GM23248 (cell line): ENCODE data around the gene ZNF862. TPM values are rescaled to one million over a fixed set of nuclear protein-coding genes. Genes with fewer than 3 reads are reported as not detected.

Source experiments
- DNase-seq: peaks from one replicate; pipeline ENCODE4 v3.0.0-alpha.2; 2015
- H2AFZ ChIP-seq: fragments of 200-600 bp; sonication (generic); 2 replicates; pipeline ENCODE4 v1.6.1; 2016; ENCODE audit warnings: antibody characterized with exemption
- H3F3A ChIP-seq: fragments of 200-600 bp; sonication (generic); 2 replicates; pipeline ENCODE4 v1.6.1; 2016; ENCODE audit warnings: mild to moderate bottlenecking, antibody characterized with exemption, mixed run types; ENCODE audit not compliant: insufficient read depth
- H3K27ac ChIP-seq: fragments of 200-600 bp; sonication (generic); 2 replicates; pipeline ENCODE4 v1.5.1; 2016; ENCODE audit warnings: mild to moderate bottlenecking
- H3K27me3 ChIP-seq: fragments of 200-600 bp; sonication (generic); replicated peaks from 2 replicates; pipeline ENCODE4 v1.6.1; 2016; ENCODE audit warnings: mild to moderate bottlenecking; ENCODE audit not compliant: insufficient read depth
- H3K36me3 ChIP-seq: fragments of 200-600 bp; sonication (generic); 2 replicates; pipeline ENCODE4 v1.6.1; 2016; ENCODE audit warnings: low read depth, mild to moderate bottlenecking
- H3K4me1 ChIP-seq: fragments of 200-600 bp; sonication (generic); 2 replicates; pipeline ENCODE4 v1.6.1; 2016; ENCODE audit warnings: mild to moderate bottlenecking; ENCODE audit not compliant: insufficient read depth
- H3K4me2 ChIP-seq: fragments of 200-600 bp; sonication (generic); one replicate; pipeline ENCODE4 v1.6.1; 2016; ENCODE audit warnings: mild to moderate bottlenecking; ENCODE audit not compliant: unreplicated experiment
- H3K4me3 ChIP-seq: fragments of 200-600 bp; sonication (generic); 2 replicates; pipeline ENCODE4 v1.5.1; 2016; ENCODE audit warnings: mild to moderate bottlenecking
- H3K79me2 ChIP-seq: fragments of 200-600 bp; sonication (generic); 2 replicates; pipeline ENCODE4 v1.6.1; 2016; ENCODE audit warnings: mild to moderate bottlenecking; ENCODE audit not compliant: insufficient read depth
- H3K9ac ChIP-seq: fragments of 200-600 bp; sonication (generic); 2 replicates; pipeline ENCODE4 v1.6.1; 2016; ENCODE audit warnings: mild to moderate bottlenecking
- H3K9me2 ChIP-seq: fragments of 200-600 bp; sonication (generic); 2 replicates; pipeline ENCODE4 v1.6.1; 2016; ENCODE audit warnings: mixed run types, mild to moderate bottlenecking, moderate library complexity; ENCODE audit not compliant: insufficient read depth
- H3K9me3 ChIP-seq: fragments of 200-600 bp; sonication (generic); one replicate; pipeline ENCODE4 v1.6.1; 2017; ENCODE audit warnings: low read depth
- H4K20me1 ChIP-seq: fragments of 200-600 bp; sonication (generic); 2 replicates; pipeline ENCODE4 v1.6.0; 2016; ENCODE audit not compliant: insufficient read depth
- EZH2 ChIP-seq: fragments of 200-600 bp; sonication (generic); IDR thresholded peaks from 2 replicates; pipeline ENCODE4 v1.6.1; 2018; ENCODE audit warnings: antibody characterized with exemption, mild to moderate bottlenecking; ENCODE audit not compliant: insufficient read depth, poor library complexity, severe bottlenecking
- EZH2phosphoT487 ChIP-seq: fragments of 200-600 bp; sonication (generic); IDR thresholded peaks from 2 replicates; pipeline ENCODE4 v1.6.1; 2018; ENCODE audit warnings: antibody characterized with exemption, moderate library complexity, mild to moderate bottlenecking, low read depth; ENCODE audit not compliant: insufficient read depth
- WGBS, 2 experiments: methylation state at CpG; one replicate each; pipeline ENCODE4 v1.1.6; 2015 to 2017; ENCODE audit warnings: low lambda C conversion rate in 2 of 2, low coverage in 1 of 2; ENCODE audit errors: missing lambda C conversion rate in 2 of 2; 5-methylcytosine and 5-hydroxymethylcytosine counted together
- in situ Hi-C: fragments of 300-500 bp; cut with MboI; formaldehyde crosslinking; loops from 2 replicates; pipeline ENCODE4 v1.15.0; 2020
- polyA plus RNA-seq: library from polyadenylated mRNA; unstranded; fragments of >200 nt; fragmentation: Nextera tagmentation; extraction: Ambion mirVana; gene quantifications from 2 replicates; pipeline ENCODE4 v1.2.1, GENCODE V29; 2016
- total RNA-seq: library from RNA; depleted of rRNA; stranded (reverse); fragments of >200 nt; shearing (Covaris generic); gene quantifications from 2 replicates; pipeline ENCODE4 v1.2.3, GENCODE V29; 2014

The ZNF862 gene
- total and polyA plus RNA-seq, 2 experiments from 2014 or later: 3.5 to 9.7 TPM

DNA sequence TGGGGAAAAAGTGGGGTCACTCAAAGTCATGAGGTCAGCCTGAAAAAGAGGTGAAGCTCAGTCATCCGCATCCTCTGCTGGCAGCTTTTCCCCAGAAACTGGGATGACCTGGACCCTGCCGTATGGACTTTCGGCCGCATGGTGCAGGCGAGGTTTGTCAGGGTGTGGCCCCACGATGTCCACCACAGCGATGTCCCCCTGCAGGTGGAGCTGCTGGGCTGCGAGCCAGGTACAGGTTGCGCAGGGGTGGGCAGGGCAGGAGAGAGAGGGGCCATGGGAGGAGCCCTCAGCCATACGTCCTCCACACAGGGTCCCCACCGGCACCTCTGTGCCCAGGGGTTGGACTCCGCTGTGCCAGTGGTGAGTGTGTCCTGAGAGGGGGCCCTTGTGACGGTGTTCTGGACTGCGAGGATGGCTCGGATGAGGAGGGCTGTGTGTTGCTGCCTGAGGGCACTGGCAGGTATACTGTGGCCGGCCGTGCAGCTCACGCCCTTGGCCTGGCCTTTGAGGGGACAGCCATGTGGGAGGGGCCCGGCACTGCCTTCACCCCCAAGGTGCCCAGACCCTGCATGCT, 41.8 kb upstream of the ZNF862 start:
- no peak overlapping the region for H3K27ac ChIP-seq
- no peaks in the 10 kb centered on the region for H3K36me3 ChIP-seq
- in situ Hi-C loops: no loop called here
- H3K27me3 ChIP-seq: 0 out of 2 replicates have a peak, but pooled peaks cover 11% of the 10 kb centered on the region
- no peaks in the 10 kb centered on the region for H4K20me1 ChIP-seq
- H2AFZ ChIP-seq: no peak overlapping the region
- no peak for DNase-seq
- no peaks in the 10 kb centered on the region for H3K9me3 ChIP-seq
- no peaks in the 10 kb centered on the region for H3K79me2 ChIP-seq
- H3K9me2 ChIP-seq: no peaks in the 10 kb centered on the region
- H3K4me3 ChIP-seq: no peak overlapping the region
- no peak for TF ChIP-seq EZH2
- TF ChIP-seq EZH2phosphoT487: no peak
- no peak overlapping the region for H3K9ac ChIP-seq
- H3K4me1 ChIP-seq: no peaks in the 10 kb centered on the region
- 69 to 74% methylated on average over 18 to 19 of the region's 19 CpGs for WGBS, 2 experiments
- no peak overlapping the region for H3K4me2 ChIP-seq
- H3F3A ChIP-seq: no peaks in the 10 kb centered on the region

DNA sequence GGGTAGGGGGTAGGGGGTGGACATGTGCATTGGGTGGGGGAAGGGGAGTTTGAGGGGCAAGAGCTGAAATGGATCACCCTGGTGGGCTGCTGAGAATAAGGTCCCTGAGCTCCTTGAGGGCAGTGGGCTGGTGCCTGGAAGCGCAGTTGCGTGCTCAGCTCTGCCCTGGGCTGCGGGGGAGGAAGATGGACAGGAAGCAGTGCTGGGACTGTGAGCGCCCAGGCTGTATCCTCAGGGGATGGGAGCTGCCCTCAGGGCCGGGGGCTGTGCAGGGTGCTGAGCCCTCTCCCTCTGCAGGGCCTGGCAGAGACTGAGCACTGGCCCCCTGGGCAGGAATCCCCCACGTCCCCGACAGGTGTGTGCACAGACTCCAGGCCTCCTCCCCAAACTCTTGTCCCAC, 40.4 kb upstream of the ZNF862 start:
- TF ChIP-seq EZH2phosphoT487: no peak
- no peak for TF ChIP-seq EZH2
- DNase-seq: no peak
- no peak overlapping the region for H2AFZ ChIP-seq
- H3K4me1 ChIP-seq: no peaks in the 10 kb centered on the region
- H3K27me3 ChIP-seq: 0 out of 2 replicates have a peak, but pooled peaks cover 11% of the 10 kb centered on the region
- H4K20me1 ChIP-seq: no peaks in the 10 kb centered on the region
- no peak overlapping the region for H3K4me2 ChIP-seq
- no peak overlapping the region for H3K27ac ChIP-seq
- no peak overlapping the region for H3K4me3 ChIP-seq
- in situ Hi-C loops: no loop called here
- no peak overlapping the region for H3K9ac ChIP-seq
- H3K9me2 ChIP-seq: no peaks in the 10 kb centered on the region
- no peaks in the 10 kb centered on the region for H3K36me3 ChIP-seq
- no peaks in the 10 kb centered on the region for H3K79me2 ChIP-seq
- 55 to 63% methylated on average over 6 to 7 of the region's 7 CpGs for WGBS, 2 experiments
- H3K9me3 ChIP-seq: no peaks in the 10 kb centered on the region
- H3F3A ChIP-seq: no peaks in the 10 kb centered on the region

DNA sequence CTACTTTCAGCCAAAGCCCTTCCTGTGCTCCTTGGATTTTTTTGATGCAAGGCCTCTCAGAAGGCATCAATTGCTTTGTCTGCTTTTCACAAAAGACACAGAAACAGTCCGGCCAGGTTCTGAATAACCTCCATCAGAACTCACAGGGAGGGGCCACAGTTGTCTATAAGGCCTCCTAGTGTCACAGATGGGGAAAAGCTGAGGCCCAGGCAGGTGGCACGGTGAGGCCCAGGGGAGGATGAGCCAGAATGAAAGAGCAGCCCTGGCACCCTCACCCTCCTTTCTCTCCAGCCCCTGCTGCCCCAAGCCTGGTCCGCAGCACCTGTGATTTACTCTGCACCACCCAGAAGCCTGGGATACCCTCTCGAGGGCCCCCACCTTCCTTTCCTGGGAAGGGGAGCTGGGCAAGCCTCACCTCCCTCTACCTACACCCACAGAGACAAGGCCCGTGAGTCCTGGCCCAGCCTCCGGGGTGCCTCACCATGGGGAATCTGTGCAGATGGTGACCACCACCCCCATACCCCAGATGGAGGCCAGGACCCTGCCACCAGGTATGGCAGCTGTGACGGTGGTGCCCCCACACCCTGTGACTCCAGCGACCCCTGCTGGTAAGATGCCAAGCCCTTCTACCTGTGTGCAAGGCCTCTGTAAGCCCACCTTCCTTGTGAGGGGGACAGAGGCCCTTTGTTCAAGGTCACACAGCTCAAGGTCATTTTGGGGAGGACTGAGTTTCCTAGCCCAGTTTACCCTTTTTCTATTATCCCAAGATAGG, 38.6 kb upstream of the ZNF862 start:
- Histone ChIP-seq H3K9ac (no peak overlapping the region), H2AFZ (no peak overlapping the region), H3K4me3 (no peak overlapping the region), H3F3A (no peaks in the 10 kb centered on the region), H4K20me1 (no peaks in the 10 kb centered on the region), H3K4me1 (no peaks in the 10 kb centered on the region), H3K27me3 (0 out of 2 replicates have a peak, but pooled peaks cover 4% of the 10 kb centered on the region), H3K4me2 (no peak overlapping the region), H3K27ac (no peak overlapping the region), H3K79me2 (no peaks in the 10 kb centered on the region), H3K9me3 (no peaks in the 10 kb centered on the region), H3K9me2 (no peaks in the 10 kb centered on the region), H3K36me3 (no peaks in the 10 kb centered on the region)
- DNase-seq: no peak
- no peak for TF ChIP-seq EZH2phosphoT487
- no peak for TF ChIP-seq EZH2
- in situ Hi-C loops: no loop called here
- WGBS, 2 experiments: 40 to 43% methylated on average over 7 to 8 of the region's 8 CpGs

GRCh38 chr7:149800169-149800555, 38.0 kb upstream of the ZNF862 start:
- Histone ChIP-seq H3K9me2 (no peaks in the 10 kb centered on the region), H3K4me3 (no peak overlapping the region), H3K27ac (no peak overlapping the region), H3K4me1 (no peaks in the 10 kb centered on the region), H3K36me3 (no peaks in the 10 kb centered on the region), H3K9ac (no peak overlapping the region), H3K4me2 (no peak overlapping the region), H3K79me2 (no peaks in the 10 kb centered on the region), H4K20me1 (no peaks in the 10 kb centered on the region), H3K9me3 (no peaks in the 10 kb centered on the region), H3F3A (no peaks in the 10 kb centered on the region), H3K27me3 (no peaks in the 10 kb centered on the region), H2AFZ (no peak overlapping the region)
- TF ChIP-seq EZH2 (no peak), EZH2phosphoT487 (no peak)
- DNase-seq: no peak
- 71 to 79% methylated on average over 11 to 13 of the region's 13 CpGs for WGBS, 2 experiments
- in situ Hi-C loops: no loop called here
